C1 segment of cervical spinal cord (tissue), 14 donors: ENCODE measurements around the gene RABGGTA.
"Not testable (repeated sequence)": the region's sequence is repeated elsewhere in the genome, so short reads cannot be mapped to it uniquely, and the experiment has no call there.

Experiments
- DNase-seq, 14 donors: peaks; one replicate each; lab custom pipeline; 2025; lab: John Stamatoyannopoulos, UW

Gene RABGGTA

DNA sequence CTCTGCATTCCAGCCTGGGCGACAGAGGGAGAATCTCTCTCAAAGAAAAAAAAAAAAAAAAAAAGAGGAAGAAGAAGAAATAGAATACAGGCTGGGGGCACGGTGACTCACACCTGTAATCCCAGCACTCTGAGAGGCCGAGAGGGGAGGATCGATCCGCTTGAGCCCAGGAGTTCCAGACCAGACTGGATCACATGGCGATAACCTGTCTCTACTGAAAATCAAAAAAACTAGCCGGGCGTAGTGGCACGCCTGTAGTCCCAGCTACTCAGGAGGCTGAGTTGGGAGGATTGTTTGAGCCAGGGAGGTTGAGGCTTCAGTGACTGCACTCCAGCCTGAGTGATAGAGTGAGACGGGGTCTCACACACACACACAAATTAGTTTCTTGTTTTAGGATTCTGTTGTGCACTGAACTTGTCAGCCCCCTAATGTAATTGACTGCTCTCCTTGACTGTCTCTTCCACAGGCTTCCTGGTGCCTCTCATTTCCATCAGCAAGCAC is 28.0 kb downstream of the RABGGTA start:
- DNase-seq = no peak

DNA sequence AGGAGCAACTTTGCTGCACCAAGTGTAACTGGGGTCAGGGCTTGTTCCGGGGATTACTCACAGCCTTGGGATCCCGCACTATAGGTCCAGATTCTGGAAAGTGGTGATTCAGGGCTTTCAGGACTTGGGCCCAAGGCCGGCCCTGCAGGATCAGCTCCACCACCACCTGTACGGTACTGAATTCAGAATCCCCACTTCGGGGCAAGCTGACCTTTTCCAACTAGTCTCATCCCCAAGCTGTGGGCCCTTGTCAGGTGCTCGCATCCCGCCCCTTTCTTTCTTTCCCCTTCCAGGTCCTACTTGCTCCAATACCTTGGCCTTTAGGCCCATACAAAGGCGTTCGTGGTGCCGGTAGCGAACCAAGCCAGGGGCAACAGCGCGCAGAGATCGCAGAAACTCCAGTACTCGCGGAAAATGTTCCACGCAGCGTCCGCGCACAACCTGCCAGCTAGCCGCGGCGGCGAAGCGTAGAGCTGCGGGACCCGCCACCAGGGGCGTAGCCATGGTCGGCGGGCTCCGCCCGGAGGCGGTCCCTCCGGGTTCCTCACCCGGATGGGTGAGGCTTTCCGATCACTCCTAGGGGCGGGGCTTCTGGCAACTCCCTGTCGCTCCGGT is 29.5 kb downstream of the RABGGTA start:
- DNase-seq = peak in 8 of 14 donors; percentile 64 to 99 (median 98)

DNA sequence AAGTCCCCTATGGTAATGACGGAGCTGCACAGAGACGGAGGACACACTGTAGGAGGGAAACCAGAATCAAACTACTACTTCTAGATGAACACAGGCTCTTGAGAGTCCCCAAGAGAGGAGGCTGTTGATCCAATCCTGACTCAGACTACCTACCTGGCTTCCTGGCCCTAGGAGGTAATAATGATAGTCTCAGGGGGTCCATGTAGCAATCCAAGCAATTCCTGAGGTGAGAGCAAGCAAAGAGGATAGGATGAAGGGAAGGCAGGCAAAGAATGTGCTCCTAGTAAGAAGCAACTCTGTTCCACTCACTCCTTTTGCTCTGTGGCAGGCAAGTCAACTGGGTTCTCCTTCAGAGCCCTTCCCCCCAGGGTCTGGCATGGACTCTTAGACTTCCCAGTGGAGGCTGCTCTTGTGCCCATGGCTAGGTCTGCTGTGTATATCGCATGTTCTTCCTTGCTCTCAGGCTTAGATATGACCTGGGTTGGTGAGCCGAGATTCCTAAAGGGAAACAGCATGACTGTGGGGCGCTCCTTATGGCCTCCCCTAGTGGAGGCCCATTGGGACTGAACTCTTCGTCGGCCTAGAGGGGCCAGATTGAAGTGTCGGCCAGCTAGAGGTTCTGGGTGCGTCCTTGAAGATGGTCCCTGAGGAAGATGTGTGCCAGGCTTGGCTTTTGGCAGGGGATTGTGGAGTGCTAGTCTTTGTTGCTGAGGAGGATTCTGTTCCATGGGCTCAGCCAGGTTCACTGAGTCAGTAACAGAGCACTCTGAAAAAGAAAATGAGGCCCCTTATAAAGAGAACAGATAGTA is 31.1 kb downstream of the RABGGTA start:
- DNase-seq = no peak

DNA sequence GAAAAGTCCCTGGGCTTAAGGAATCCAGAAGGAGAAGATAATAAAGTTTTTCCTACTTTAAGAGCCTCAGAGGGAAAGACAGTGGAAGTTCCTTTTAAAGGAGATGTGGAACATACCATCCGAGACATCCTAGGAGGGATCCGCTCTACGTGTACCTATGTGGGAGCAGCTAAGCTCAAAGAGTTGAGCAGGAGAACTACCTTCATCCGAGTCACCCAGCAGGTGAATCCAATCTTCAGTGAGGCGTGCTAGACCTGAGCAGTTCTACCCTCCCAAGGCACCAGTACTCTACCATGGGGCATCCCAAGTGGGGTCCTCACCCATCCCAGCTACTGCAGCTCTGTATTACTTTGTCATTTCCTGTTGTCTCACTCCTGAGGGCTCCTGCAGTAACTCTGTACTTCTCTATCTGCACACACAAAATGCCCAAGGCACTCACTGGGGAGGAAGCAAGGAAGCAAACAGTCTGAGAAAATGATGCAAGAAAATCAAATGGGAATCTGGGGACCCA is 32.8 kb downstream of the RABGGTA start:
- DNase-seq = no peak

DNA sequence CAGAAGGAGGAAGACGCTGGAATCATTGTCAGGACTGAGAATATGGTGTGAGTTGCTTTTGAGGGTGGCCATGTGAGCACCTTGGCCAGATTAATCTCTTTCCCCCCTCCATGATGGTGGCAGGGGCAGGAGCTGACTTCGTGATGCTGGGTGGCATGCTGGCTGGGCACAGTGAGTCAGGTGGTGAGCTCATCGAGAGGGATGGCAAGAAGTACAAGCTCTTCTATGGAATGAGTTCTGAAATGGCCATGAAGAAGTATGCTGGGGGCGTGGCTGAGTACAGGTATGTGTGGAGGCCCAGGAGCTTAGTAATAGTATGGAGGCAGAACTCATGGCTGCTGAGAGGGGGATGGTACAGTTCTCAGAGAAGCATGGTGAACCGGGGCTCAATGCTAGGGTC is 33.3 kb downstream of the RABGGTA start:
- no peak for DNase-seq

DNA sequence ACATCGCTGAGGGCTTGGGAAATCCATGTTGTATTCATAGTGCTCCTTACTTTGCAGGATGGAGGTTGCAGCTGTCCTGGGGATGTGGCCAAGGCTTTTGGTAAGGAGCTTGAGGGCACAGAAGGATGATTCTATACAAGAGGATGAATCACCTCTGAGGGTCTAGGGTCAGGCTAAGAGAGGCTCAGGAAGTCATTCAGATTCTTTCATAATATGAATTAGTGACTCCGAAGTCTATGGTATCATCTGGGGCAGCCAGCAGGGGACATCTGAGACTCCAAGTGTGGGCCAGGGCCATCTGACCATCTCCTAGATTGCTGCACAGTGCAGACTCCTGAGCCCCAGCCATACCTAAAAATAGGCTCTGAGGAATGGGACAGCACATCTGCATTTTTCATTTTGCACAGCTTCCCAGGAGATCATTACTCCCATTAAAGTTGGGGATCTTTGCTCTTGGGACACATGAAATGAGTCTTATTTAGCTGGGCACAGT is 33.9 kb downstream of the RABGGTA start:
- no peak for DNase-seq

DNA sequence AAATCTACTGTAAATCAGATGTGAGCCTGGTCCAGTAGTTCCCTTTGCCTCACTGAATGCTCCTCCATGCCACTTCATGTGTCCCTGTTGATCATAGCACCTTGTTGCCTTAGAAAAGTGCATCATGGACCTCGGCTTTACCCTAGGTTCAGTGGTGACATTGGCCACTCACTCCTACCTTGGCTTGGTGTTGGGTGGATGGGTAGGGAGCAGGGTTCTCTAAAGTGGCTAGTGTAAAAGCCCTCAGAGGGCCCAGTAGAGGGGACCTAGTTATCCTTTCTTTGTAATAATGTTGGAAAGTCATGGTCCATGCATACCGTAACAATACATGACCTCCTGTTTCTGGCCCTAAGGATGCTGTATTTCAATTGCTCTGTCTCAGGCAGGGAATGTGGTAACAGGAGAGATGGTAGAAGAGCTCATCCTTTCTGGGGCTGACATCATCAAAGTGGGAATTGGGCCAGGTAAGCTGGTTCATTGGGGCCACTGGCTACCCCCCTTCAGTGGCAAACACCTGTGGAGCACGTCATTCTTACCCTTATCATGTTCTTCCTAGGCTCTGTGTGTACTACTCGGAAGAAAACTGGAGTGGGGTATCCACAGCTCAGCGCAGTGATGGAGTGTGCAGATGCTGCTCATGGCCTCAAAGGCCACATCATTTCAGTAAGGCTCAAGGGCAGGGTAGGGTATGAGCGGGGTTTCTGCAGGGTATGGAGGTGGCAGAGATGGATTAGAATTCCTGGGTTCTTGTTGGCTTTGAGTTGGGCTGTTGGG is 34.5 kb downstream of the RABGGTA start:
- no peak for DNase-seq

DNA sequence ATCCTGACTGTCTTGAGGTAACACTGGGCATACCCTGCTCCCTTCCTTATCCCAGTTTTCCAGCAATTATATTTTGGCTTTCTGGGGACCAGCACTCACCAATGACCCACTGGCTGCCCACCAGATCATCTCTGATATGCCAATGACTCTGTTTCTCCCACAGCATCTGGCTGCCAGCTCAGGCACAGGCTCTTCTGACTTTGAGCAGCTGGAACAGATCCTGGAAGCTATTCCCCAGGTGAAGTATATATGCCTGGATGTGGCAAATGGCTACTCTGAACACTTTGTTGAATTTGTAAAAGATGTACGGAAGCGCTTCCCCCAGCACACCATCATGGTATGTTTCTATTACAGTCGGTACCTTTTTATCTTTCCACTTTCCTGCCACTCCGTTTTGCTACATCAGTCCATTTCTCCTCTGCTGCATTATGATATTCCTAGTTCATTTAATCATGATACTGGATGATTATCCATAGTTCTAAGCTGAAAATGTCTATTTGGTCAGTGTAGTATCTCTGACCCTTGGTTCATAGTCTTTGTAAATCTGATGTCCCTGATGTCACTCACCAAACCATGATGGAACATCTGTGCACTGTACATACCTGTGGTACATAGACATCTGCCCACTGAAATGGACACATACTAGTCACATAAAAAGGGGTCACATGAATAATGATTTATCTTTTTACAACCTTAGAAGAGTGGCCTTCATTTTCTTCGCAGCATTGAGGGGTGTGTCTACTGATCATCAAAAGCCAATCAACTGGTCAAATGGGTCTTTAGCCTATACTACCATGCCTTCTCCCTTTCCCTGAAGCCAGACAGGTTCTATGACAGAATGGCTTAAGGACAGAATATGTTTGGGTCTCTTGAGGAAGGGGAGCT is 35.4 kb downstream of the RABGGTA start:
- DNase-seq = no peak

DNA sequence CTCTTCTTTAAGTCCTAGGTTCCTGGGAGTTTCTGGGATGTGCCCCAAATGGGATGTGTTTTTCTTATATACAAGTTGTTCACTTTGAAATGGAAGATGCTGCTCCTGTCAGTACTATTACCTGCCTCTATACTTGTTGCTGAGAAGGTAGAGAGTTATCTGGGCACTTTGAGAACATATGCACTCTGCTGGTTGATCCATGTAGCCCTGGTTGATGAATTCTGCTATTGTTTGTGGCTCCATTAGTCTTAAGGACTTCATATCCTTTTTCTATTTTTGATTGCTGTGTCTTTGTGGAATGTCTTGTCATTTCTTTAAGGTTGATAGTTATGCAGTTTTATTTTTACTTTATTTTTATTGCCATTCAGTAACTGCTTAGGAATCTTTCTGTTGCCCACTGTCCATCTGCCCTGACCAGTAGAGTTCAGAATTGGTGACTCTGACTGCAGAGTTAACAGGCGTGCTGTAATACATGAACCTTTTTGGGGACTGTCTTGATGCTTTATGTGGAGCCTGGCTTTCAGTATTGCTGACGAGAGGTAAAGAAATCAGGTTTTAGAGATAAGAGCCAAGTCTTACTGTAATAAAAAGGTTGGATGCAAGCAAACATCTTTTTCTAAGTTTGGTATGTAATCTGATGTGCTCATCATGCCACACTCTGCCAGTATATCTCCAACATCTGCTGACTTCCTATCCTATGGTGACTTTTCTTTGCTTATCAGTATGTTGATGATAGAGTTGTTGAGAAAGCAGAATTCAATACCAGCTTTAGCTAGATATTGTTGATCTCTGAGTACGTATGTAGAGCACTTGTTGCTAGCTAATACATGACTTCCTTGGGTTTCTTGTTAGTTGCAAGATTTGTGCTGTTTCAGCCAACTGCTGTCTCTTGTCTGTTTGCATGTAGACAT is 37.0 kb downstream of the RABGGTA start:
- no peak for DNase-seq

DNA sequence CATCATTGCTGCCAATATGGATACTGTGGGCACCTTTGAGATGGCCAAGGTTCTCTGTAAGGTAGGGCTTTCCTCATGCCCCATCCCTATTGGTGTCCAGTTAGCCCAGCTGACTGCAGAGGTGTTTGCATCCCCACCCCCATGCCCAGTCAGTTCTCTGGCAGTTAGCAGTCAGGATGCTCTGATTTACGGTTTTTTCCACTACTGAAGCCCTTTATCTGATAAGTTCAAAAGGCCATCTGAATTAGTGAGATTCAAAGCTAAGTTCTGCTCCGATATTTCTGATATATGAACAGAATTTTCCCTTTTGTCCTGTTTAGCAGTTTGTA is 37.9 kb downstream of the RABGGTA start:
- no peak for DNase-seq

DNA sequence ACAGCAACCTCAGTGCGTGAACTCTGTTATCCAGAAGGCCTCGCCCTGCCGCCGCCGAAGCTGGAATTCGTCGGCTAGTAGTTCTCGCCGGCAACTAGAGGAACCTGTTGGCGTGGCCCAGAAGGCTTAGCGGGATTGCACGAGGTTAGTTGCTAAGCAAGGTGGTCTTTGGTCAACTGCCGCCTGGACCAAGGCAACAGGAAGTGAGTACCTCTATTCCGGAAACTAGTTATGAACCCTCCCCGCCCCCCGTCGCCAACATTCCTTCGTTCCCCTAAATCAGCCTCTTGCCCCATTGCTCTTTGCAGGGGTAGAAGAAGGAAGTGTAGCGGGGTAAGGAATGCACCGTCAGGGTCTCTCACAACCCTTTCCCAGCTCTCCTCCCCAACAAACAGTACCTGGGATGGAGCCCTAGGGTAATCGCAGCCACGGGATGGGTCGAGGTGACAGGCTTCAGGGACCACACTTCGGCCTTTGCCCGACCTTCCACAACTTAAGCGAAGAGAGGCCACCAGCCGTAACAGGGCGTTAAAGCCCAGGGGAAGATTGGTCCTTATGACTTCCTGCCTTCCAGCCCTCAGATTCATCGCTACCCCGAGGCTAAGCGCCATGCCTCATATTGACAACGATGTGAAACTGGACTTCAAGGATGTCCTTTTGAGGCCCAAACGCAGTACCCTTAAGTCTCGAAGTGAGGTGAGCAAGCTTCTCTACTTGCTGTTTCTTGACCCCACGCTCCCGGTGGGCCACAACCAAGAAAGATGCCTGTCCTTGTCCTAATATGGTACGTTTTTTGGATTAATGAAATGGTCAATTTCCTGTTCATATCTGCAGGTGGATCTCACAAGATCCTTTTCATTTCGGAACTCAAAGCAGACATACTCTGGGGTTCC is 38.5 kb downstream of the RABGGTA start, which contains the start of gene GMPR2:
Gene GMPR2 (plus strand): TSS at position 285 of the 893 bp plus-strand sequence. CDS start 325 bp downstream, at position 610.
- DNase-seq = peak in 4 of 14 donors; percentile 84 to 94 (median 93)

DNA sequence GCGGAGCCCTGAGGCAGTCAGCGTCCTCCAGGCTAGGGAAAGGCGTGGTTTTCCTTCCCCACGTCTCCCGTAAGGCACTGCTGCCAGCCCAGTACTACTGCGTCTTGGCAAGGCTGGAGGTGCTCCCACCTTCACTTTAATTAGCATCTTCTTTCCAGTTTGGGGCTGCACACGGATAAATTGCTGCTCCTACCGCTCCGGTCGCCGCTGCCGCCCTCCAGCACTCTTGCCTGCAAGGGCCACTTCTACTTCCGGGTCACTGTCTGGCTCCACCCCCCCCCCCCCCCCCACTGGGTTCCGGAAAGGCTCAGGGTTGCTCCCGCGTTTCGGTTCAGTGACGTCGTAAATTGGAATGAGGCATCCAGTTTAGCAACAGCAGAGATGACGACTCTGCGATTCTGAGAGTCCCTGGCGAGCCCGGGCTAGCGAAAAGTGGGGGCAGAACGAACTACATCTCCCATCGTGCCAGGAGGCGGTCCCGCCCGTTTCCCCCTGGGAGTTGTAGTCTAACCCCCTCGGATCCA is 39.2 kb downstream of the RABGGTA start, which contains the start of gene NEDD8:
Gene NEDD8 (minus strand): TSS at position 247 of the 524 bp plus-strand sequence. CDS start 100 bp downstream, at position 147.
- peak; percentile 84 to 100 (median 98) for DNase-seq

DNA sequence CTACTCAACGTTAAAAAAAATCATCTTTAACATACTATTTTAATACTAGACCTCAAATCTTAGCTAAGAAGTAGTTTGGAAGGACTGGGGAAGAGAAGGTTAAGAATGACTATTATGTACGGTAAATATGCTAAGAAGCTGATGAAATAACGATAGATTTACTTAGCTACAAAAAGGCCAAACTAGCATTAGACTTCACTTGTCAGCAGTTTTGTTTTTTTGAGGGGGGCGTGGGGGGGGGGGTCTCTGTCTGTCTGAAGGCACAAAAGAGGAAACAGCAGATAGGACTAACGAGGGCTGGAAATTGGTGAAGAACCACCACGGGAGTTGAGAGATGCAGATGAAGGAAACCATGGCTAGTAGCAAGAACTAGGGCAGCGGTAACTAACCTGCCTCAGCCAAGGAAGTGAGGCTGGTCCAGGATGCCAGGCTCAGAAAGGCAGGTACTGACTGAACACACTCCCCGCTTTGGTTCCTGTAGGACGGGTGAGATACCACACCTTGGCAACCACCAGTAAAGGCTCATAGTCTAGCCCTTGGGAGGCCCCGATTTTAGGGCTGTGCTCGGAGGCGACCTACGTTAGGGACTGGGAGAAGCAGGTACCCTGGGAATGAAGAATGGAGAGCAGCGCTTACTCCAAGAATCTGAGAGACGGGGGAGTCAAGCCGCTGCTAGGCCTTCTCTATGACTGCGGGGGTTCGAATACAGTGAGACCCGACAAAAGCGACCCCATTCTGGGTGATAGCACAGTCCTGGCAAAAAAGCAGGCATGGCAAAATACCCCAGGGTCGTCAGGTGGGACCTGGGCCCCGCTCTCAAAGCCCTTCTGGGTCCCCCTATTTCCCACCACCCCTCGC is 39.9 kb downstream of the RABGGTA start:
- no peak for DNase-seq

DNA sequence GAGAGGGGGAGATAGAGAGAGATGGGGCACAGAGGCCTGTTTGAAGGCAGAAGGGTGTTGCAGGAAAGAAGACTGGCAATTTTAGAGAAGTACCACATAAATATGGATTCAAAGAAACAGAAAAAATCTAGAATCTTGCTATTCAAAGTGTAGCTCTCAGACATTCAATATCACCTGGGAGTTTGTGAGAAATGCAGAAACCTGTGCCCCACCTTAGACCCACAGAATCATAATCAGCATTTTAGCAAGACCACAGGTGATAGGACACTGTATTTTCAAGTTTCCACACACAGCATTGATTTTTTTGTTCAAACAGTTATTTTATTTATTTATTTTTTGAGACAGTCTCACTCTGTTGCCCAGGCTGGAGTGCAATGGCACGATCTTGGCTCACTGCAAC is 42.5 kb downstream of the RABGGTA start:
- no peak for DNase-seq

DNA sequence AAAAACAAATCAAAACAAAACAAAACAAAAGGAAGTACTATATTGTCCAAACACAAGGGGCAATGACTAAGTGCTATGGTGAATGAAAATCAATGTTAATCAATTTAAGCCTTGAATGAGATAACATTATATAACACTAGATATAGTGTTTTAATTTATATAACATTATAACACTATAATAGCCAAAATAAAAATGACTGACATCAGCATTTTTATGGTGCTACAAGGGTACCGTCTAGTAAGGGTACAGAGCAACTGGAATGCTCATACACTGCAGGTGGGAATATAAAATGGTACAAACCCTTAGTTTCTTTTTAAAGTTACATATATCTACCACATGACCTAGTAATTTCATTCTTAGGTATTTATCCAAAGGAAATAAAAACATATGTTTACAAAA is 44.9 kb downstream of the RABGGTA start:
- no peak for DNase-seq

DNA sequence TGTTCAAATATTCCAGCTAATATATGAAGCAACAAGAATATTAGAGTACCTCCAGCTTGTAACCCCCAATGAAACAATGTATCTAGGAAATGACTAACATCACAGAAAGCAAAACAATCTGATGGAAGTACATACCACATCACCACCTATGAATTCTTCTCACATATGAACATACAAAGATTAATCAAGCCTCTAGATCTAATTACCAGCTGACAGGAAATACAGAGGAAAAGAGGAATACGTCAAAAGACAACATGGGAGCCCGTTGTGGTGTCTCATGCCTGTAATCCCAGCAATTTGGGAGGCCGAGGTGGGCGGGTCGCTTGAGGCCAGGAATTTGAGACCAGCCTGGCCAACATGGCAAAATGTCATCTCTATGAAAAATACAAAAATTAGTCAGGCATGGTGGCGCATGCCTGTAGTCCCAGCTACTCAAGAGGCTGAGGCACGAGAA is 46.8 kb downstream of the RABGGTA start:
- DNase-seq = no peak

DNA sequence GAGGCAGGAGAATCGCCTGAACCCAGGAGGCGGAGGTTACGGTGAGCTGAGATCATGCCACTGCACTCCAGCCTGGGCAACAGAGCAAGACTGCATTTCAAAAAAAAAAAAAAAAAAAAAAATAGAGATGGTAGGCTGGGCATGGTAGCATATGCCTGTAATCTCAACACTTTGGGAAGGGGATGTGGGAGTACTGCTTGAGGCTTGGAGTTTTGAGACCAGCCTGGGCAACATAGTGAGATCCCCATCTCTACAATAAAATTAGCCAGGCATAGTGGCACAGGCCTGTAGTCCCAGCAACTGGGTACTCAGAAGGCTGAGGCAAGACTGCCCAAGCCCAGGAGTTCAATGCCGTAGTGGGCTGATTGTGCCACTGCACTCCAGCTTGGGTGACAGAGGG is 48.4 kb downstream of the RABGGTA start:
- not testable (repeated sequence) for DNase-seq
